Loucy (cell line): ENCODE data around the gene SENP7.
A peak's percentile ranks its signal among the peaks of the same experiment; 100 is the strongest.

Experiments used
- H2AFZ ChIP-seq: fragments of 200-600 bp; sonication (generic); 2 replicates; pipeline ENCODE4 v1.6.0; 2016; ENCODE audit warnings: antibody characterized with exemption, mild to moderate bottlenecking, low read length, moderate library complexity
- H3F3A ChIP-seq: fragments of 200-600 bp; 2 replicates; pipeline ENCODE4 v1.6.0; 2016; ENCODE audit warnings: antibody characterized with exemption, low read depth, mild to moderate bottlenecking
- H3K27me3 ChIP-seq: fragments of 200-600 bp; sonication (generic); 2 replicates; pipeline ENCODE4 v1.6.1; 2014; ENCODE audit warnings: low read length, mild to moderate bottlenecking; ENCODE audit not compliant: insufficient read depth, poor library complexity, severe bottlenecking
- H3K36me3 ChIP-seq: fragments of 200-600 bp; sonication (generic); 2 replicates; pipeline ENCODE4 v1.6.1; 2016; ENCODE audit warnings: low read length; ENCODE audit not compliant: insufficient read depth
- H3K4me1 ChIP-seq: fragments of 200-600 bp; sonication (generic); 2 replicates; pipeline ENCODE4 v1.5.1; 2014; ENCODE audit warnings: low read length, mild to moderate bottlenecking; ENCODE audit not compliant: insufficient read depth, poor library complexity, severe bottlenecking
- H3K4me2 ChIP-seq: fragments of 200-600 bp; sonication (generic); 2 replicates; pipeline ENCODE4 v1.6.0; 2014; ENCODE audit warnings: antibody characterized with exemption, low read length, low read depth, mild to moderate bottlenecking; ENCODE audit not compliant: poor library complexity, severe bottlenecking
- H3K4me3 ChIP-seq: fragments of 200-600 bp; sonication (generic); 2 replicates; pipeline ENCODE4 v1.5.1; 2014; ENCODE audit warnings: low read length, mild to moderate bottlenecking, mixed read lengths; ENCODE audit not compliant: poor library complexity, severe bottlenecking
- H3K79me2 ChIP-seq: fragments of 200-600 bp; sonication (generic); 2 replicates; pipeline ENCODE4 v1.6.1; 2014; ENCODE audit warnings: low read length; ENCODE audit not compliant: insufficient read depth
- H3K9ac ChIP-seq: fragments of 200-600 bp; sonication (generic); 2 replicates; pipeline ENCODE4 v1.6.0; 2014; ENCODE audit warnings: mild to moderate bottlenecking, low read depth, low read length, moderate library complexity; ENCODE audit not compliant: poor library complexity, severe bottlenecking
- H3K9me2 ChIP-seq: fragments of 200-600 bp; sonication (generic); replicated peaks from 2 replicates; pipeline ENCODE4 v1.6.1; 2016; ENCODE audit warnings: low read depth, low read length, mixed read lengths
- H3K9me3 ChIP-seq: fragments of 200-600 bp; sonication (generic); 2 replicates; pipeline ENCODE4 v1.6.1; 2014; ENCODE audit warnings: mild to moderate bottlenecking, antibody characterized with exemption, low read length, low read depth; ENCODE audit not compliant: insufficient read depth
- H4K20me1 ChIP-seq: fragments of 200-600 bp; sonication (generic); 2 replicates; pipeline ENCODE4 v1.6.0; 2014; ENCODE audit warnings: antibody characterized with exemption, low read length, mild to moderate bottlenecking; ENCODE audit not compliant: insufficient read depth, poor library complexity, severe bottlenecking
- EZH2phosphoT487 ChIP-seq: fragments of 200-600 bp; IDR thresholded peaks from 2 replicates; pipeline ENCODE4 v1.6.1; 2018; ENCODE audit warnings: antibody characterized with exemption, mild to moderate bottlenecking, moderate library complexity, borderline replicate concordance
- TF ChIP-seq, protein P1 (sequence below): fragments of 200-600 bp; sonication (generic); conservative IDR thresholded peaks from 2 replicates; pipeline ENCODE4 v1.5.1; 2014; ENCODE audit warnings: mild to moderate bottlenecking, antibody characterized with exemption, low read length

Gene SENP7

DNA sequence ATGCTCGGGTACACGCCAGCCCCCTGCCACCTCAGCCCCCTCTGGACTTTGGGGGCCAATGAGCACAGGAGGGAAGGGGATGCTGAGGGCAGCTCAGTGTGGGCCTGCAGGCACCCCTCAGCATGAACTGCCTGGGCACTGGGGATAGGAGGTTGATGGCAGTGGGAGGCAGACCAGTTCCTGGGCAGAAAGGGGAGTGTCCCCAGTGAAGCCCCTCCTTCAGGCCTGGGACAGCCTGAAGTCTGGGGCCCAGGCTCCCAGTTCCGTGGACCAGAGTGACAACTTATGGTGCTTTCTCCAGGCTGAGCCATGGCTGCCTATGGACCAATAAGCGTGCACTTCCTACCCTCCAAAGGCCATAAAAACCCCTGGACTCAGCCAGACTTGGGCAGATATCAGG lies 129.4 kb downstream of the SENP7 start:
- no peaks in the 10 kb centered on the region for H3F3A ChIP-seq
- H3K79me2 ChIP-seq: peaks cover 33% of the 10 kb centered on the region
- H3K4me1 ChIP-seq: no peaks in the 10 kb centered on the region
- H3K9me3 ChIP-seq: no peaks in the 10 kb centered on the region
- H3K9ac ChIP-seq: no peak overlapping the region
- H4K20me1 ChIP-seq: no peaks in the 10 kb centered on the region
- no peak overlapping the region for H2AFZ ChIP-seq
- peaks cover 6% of the 10 kb centered on the region; the same call in 1 of the 2 replicates for H3K36me3 ChIP-seq
- no peaks in the 10 kb centered on the region for H3K27me3 ChIP-seq
- TF ChIP-seq EZH2phosphoT487: no peak
- TF ChIP-seq, protein P1, sequence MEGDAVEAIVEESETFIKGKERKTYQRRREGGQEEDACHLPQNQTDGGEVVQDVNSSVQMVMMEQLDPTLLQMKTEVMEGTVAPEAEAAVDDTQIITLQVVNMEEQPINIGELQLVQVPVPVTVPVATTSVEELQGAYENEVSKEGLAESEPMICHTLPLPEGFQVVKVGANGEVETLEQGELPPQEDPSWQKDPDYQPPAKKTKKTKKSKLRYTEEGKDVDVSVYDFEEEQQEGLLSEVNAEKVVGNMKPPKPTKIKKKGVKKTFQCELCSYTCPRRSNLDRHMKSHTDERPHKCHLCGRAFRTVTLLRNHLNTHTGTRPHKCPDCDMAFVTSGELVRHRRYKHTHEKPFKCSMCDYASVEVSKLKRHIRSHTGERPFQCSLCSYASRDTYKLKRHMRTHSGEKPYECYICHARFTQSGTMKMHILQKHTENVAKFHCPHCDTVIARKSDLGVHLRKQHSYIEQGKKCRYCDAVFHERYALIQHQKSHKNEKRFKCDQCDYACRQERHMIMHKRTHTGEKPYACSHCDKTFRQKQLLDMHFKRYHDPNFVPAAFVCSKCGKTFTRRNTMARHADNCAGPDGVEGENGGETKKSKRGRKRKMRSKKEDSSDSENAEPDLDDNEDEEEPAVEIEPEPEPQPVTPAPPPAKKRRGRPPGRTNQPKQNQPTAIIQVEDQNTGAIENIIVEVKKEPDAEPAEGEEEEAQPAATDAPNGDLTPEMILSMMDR: no peak
- no peak overlapping the region for H3K4me2 ChIP-seq
- H3K4me3 ChIP-seq: no peak overlapping the region
- no peaks in the 10 kb centered on the region for H3K9me2 ChIP-seq

DNA sequence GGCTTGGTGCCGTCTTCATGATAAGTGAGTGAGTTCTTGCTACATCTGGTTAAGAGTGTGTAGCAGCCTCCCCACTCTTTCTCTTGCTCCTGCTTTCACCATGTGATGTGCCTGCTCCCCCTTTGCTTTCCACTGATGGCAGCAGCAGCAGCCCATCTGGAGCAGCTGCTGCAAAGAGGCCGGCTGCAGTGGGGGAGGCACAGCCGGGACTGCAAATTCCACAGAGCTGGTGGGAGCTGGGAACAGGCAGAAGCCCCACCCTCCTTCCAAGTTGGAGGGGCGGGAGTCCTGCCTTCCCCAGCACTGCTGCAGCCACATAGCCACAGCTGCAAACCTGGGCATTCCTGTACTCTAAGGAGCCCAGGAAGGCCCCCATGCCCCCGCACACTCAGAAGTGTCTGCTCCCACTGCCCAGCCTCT lies 129.8 kb downstream of the SENP7 start:
- Histone ChIP-seq H3K4me3 (no peak overlapping the region), H3K4me1 (no peaks in the 10 kb centered on the region), H3K9me2 (no peaks in the 10 kb centered on the region), H3K79me2 (peaks cover 32% of the 10 kb centered on the region), H2AFZ (no peak overlapping the region), H4K20me1 (no peaks in the 10 kb centered on the region), H3K4me2 (no peak overlapping the region), H3F3A (no peaks in the 10 kb centered on the region), H3K9me3 (no peaks in the 10 kb centered on the region), H3K36me3 (peaks cover 4% of the 10 kb centered on the region; the same call in 1 of the 2 replicates), H3K9ac (no peak overlapping the region), H3K27me3 (no peaks in the 10 kb centered on the region)
- no peak for TF ChIP-seq EZH2phosphoT487
- TF ChIP-seq, protein P1: no peak

DNA sequence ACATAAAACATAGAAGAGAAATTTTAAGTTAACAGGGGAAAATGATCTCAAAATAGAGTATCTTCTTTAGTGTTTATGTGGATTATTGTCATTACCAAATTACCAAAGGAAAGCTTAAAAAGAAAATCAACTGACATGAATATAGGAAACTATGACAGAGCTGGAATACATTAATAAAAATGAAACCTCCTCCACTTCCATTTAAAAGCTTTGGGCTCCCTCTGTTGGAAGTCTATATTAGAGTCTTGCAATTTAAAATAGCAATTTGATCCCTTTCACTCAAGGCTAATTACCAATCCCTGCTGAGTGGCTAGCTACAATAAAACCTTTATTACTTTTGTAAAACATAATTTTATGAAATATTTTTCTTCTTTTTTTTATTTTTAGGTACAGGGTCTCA lies 131.2 kb downstream of the SENP7 start:
- H3K4me2 ChIP-seq: no peak overlapping the region
- H3K4me3 ChIP-seq: no peak overlapping the region
- no peak overlapping the region for H3K9ac ChIP-seq
- no peaks in the 10 kb centered on the region for H3F3A ChIP-seq
- H3K27me3 ChIP-seq: no peaks in the 10 kb centered on the region
- no peaks in the 10 kb centered on the region for H3K9me3 ChIP-seq
- H3K79me2 ChIP-seq: peaks cover 30% of the 10 kb centered on the region
- H4K20me1 ChIP-seq: no peaks in the 10 kb centered on the region
- no peaks in the 10 kb centered on the region for H3K9me2 ChIP-seq
- TF ChIP-seq, protein P1: peak; percentile 64
- TF ChIP-seq EZH2phosphoT487: no peak
- no peak overlapping the region for H2AFZ ChIP-seq
- peaks cover 3% of the 10 kb centered on the region; the same call in 1 of the 2 replicates for H3K36me3 ChIP-seq
- H3K4me1 ChIP-seq: no peaks in the 10 kb centered on the region
